Kidney epithelial cell (primary cell): ENCODE measurements around the gene SLC35E3. TPM values are rescaled to one million over a fixed set of nuclear protein-coding genes. Genes with fewer than 3 reads are reported as not detected.

ENCODE experiments used
- DNase-seq: peaks from one replicate; pipeline ENCODE4 v3.0.0-alpha.2; 2010; ENCODE audit warnings: low read depth
- H3K27me3 ChIP-seq: 2 replicates; pipeline ENCODE4 v1.6.0; 2011; ENCODE audit warnings: low read length; ENCODE audit not compliant: control insufficient read depth, insufficient read depth
- H3K36me3 ChIP-seq: 2 replicates; pipeline ENCODE4 v1.5.1; 2011; ENCODE audit warnings: low read length; ENCODE audit not compliant: control insufficient read depth, insufficient read depth
- H3K4me3 ChIP-seq: 2 replicates; pipeline ENCODE4 v1.5.1; 2011; ENCODE audit warnings: low read depth, mild to moderate bottlenecking, control low read depth, low read length
- total RNA-seq: library from RNA; depleted of rRNA; stranded (reverse); fragments of >200 nt; gene quantifications from 2 replicates; pipeline ENCODE4 v1.2.3, GENCODE V29; 2015
- TF ChIP-seq, protein P1 (sequence below): IDR thresholded peaks from 2 replicates; pipeline ENCODE4 v1.5.1; 2011; ENCODE audit warnings: mild to moderate bottlenecking, moderate library complexity, low read length, control low read depth, inconsistent platforms; ENCODE audit not compliant: insufficient read depth, poor library complexity, severe bottlenecking

Gene SLC35E3
- total RNA-seq, 1 donor from 2014 or later = 4.3 TPM

DNA sequence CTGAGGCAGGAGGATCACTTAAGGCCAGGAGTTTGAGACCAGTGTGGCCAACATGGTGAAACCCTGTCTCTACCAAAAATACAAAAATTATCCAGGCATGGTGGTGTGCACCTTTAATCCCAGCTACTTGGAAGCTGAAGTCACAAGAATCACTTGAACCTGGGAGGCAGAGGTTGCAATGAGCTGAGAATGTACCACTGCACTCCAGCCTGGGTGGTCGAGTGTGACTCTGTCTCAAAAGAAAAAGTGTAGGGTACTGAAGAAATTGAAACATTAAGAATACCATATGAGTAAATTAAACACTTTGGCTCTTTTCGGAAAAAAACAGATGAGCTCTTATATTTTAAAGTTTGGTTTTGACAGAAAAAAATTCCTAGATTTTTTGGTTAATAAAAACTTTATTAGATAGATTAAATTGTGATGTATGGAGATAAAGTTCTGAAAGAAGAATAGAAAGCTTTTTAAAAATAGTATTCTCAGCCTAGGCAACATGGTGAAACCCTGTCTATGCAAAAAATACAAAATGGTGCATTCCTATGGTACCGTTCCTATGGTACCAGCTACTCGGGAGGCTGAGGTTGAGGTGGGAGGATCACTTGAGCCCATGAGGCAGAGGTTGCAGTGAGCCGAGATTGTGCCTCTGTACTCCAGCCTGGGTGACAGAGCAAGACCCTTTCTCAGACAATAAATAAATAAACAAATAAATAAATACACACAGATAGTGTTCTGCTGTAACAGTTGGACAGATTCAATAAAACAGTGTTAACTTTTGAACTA is 82.1 kb downstream of the SLC35E3 start:
- no peak for DNase-seq
- Histone ChIP-seq H3K4me3 (no peak overlapping the region), H3K36me3 (peaks cover 4% of the 10 kb centered on the region), H3K27me3 (no peaks in the 10 kb centered on the region)
- TF ChIP-seq, protein P1, sequence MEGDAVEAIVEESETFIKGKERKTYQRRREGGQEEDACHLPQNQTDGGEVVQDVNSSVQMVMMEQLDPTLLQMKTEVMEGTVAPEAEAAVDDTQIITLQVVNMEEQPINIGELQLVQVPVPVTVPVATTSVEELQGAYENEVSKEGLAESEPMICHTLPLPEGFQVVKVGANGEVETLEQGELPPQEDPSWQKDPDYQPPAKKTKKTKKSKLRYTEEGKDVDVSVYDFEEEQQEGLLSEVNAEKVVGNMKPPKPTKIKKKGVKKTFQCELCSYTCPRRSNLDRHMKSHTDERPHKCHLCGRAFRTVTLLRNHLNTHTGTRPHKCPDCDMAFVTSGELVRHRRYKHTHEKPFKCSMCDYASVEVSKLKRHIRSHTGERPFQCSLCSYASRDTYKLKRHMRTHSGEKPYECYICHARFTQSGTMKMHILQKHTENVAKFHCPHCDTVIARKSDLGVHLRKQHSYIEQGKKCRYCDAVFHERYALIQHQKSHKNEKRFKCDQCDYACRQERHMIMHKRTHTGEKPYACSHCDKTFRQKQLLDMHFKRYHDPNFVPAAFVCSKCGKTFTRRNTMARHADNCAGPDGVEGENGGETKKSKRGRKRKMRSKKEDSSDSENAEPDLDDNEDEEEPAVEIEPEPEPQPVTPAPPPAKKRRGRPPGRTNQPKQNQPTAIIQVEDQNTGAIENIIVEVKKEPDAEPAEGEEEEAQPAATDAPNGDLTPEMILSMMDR = no peak

DNA sequence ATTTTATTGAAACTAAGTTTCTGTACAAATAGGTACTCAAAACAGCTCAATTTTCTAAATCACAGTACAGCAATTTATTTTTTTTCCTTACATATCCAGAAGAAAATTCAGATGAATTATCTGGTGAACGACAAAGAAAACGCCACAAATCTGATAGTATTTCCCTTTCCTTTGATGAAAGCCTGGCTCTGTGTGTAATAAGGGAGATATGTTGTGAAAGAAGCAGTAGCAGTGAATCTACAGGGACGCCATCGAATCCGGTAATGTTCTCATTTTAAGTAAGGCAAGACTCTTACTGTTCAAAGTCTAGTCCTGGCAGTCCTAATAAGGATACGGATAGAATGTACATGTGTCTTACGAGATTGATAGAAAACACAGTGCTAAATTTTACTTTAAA is 82.7 kb downstream of the SLC35E3 start:
- Histone ChIP-seq H3K36me3 (peaks cover 5% of the 10 kb centered on the region), H3K4me3 (no peak overlapping the region), H3K27me3 (no peaks in the 10 kb centered on the region)
- TF ChIP-seq, protein P1 = no peak
- no peak for DNase-seq

Other genes with a start within 250 kb of the SLC35E3 start
- 194 and 197 TPM in 2 replicates for gene RAP1B, start 135.3 kb upstream of the SLC35E3 start, total RNA-seq
- 39.1 and 51.1 TPM in 2 replicates for gene NUP107, start 59.2 kb upstream of the SLC35E3 start, total RNA-seq
- gene MDM2, start 62.0 kb downstream of the SLC35E3 start, total RNA-seq = 160 and 195 TPM in 2 replicates
- gene CPM, start 187.0 kb downstream of the SLC35E3 start, total RNA-seq = 12.7 and 14.6 TPM in 2 replicates